Uterus (tissue), 2 donors: ENCODE measurements around the gene UBE2N.

ENCODE experiments used
- CTCF ChIP-seq, 4 experiments: fragments of 200-600 bp in 2 of 4; fragments of 450-650 bp in 2 of 4; sonication (generic) in 2 of 4; IDR thresholded peaks; one replicate each; pipeline ENCODE4 v1.5.1; 2016 to 2019; ENCODE audit warnings: antibody characterized with exemption in 4 of 4, mild to moderate bottlenecking in 2 of 4, moderate library complexity in 1 of 4
- POLR2A ChIP-seq, 2 donors: fragments of 450-650 bp; IDR thresholded peaks; one replicate each; pipeline ENCODE4 v1.6.1; 2016; ENCODE audit warnings: antibody characterized with exemption in 2 of 2, mild to moderate bottlenecking in 1 of 2, moderate library complexity in 1 of 2

DNA sequence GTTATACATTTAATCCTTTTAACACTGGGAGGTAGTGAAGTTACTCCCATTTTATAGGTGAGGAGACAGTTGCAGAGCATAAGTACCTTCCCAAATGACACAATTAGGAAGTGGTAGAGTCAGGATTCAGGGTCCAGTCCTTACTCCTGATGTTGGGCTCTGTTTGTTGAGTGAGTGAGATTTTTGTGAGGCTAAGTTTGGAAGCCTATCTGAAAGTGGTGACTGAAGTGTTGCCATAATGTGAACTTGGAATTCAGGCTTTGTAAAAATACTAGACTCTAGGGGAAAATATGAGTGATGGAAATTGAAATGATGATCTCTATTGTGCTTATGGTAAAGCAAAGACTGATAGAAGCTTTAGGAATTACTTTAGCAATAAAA, 61.8 kb downstream of the UBE2N start:
- TF ChIP-seq POLR2A (IDR thresholded peaks at IDR 0.05) = no peak
- TF ChIP-seq CTCF (IDR thresholded peaks at IDR 0.05) = no peak
